Suppressor macrophage treated with lipopolysaccharide for 1 hour (primary cell): Measurements from ENCODE around the gene HS3ST5.
A peak's percentile ranks its signal among the peaks of the same experiment; 100 is the strongest.

Source experiments
- DNase-seq, 3 donors: peaks; one replicate each; pipeline ENCODE4 v3.0.0-alpha.2; 2020 to 2022

The HS3ST5 gene

GRCh38 chr6:114144887-114145851 lies 197.7 kb downstream of the HS3ST5 start:
- DNase-seq: no peak

GRCh38 chr6:114142258-114142657 lies 200.6 kb downstream of the HS3ST5 start:
- no peak for DNase-seq

GRCh38 chr6:114140416-114140815 lies 202.4 kb downstream of the HS3ST5 start:
- DNase-seq: no peak

GRCh38 chr6:114138577-114139248 lies 204.1 kb downstream of the HS3ST5 start:
- DNase-seq: no peak

GRCh38 chr6:114135363-114135971 lies 207.4 kb downstream of the HS3ST5 start:
- DNase-seq: no peak

- no peak for DNase-seq
Observed at GRCh38 chr6:114133816-114134215, 209.0 kb downstream of the HS3ST5 start.

DNA sequence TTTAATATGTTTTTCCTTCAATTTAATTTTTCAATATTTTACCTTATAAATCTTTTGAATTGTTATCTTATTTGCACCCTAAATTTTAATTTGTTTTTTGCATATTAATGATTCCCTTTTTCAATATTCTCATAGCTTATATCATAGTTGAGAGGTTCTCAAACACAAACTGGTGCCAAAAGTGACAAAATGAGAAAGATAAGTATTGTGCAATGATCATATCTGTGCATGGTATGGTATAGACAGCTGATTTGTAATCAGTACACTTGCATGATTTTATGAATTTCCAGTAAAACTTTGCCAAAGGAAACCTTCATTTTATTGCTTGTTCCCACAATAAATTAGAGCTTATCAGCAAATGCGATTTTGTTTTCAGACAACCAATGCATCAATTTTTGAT lies 210.9 kb downstream of the HS3ST5 start:
- no peak for DNase-seq

DNA sequence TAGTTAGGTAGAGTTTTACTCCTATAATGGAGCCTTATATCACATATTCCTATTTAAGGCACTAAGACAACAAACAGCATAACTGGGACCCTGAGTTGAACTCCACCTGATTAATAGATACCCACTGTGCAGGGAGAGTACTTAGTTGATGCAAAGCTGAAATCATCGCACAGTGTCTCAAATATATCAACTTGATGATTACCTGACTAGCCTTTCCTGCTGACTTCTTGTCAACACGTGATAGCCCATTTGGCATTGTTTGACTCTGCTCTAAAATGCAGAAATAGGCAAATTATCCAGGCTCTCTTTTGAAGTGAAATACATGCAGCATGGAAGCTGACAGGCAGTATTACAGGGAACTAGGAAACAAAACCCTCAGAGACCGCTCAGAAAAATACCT lies 217.2 kb downstream of the HS3ST5 start:
- no peak for DNase-seq

- no peak for DNase-seq
Observed at GRCh38 chr6:114121913-114122662, 220.7 kb downstream of the HS3ST5 start.

DNA sequence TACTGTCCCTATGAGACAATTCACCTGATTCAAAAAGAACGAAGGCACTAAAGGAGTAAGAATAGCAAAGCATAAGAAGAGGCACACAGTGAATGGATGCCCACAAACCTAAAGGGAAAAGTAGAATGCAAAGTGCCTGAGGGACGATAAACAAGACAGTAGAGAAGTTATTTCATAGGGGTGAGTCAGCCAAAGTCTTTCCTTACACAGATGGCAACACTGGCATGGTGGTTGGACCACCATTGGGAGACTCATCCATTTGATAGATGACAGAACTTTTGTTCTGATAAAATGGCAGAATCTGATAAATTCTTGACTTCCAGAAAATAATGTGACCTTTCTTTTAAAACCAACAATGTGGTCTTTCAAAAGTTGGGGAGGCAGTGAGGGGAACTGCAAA lies 223.8 kb downstream of the HS3ST5 start:
- no peak for DNase-seq

DNA sequence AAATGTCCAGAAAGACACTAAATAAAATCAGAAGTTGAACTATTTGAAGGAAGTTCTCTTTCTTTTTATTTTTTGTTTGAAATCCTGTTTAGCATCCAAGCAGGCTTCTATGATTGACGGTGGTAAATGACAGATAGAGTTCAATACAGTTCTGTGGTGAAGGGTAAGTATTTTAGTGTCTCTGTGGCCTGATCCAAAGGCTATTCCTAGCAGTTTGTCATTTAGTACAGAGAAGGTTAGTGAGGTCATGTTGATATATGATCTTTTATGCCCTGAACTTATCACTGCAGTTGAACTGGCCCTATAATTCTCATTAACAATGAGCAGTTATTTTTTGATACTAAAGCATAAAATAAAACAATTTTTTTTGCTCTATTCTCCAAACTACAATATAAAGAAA lies 227.2 kb downstream of the HS3ST5 start:
- DNase-seq: no peak

DNA sequence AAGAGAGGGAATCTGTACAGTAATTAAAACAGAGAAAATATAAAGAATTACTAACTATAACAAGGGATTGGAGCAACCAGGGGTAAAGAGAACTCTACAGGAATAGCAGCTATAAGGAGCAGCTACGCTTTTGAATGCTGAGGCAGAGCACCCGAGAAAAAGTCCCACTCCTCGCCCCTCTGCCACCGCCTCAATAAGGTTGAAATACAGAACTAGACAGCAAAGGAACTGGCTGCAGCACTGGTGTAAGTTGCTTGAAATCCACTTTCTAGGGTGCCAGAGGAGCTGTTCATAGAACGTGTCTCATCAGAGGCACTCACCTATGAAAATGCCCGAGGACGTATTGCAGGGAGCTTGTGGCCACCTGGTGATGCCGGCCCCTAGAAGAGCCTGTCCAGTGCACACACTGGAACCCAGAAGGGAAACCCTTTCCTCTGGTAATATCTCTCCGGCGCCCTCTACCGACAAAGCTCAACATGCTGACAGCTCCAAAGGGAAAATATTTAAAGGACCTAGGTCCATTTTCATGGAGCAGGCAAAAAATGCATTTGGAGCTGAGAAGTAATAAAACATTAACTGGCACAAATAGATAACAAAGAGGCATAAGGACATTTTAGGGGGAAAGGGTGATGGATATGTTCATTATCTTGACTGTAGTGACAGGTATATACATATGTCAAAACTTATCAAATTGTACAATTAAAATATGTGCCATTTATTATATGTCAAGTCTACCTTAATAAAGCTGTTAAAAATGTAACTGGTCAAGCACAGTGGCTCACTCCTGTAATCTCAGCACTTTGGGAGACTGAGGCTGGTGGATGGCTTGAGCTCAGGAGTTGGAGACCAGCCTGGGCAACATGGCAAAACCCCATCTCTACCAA lies 234.5 kb downstream of the HS3ST5 start:
- peak; percentile 67 to 80 (median 71) for DNase-seq

DNA sequence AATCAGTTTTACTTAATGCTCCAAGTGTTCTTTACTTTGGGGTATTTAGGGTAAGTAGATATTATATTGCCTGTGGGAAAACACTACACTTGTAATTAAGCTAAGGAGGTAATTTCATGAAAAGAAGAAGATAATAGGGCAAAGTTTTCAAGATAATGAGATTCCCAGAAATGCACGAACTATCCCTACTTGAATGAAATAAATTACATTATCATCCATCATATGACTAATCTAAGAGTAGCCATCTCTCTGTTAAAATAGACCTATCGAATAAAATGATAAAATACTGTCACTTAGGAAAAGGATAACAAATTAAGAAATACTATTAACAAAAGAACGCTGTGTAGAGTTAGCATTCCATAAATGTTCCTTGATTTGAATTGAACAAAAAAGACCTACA lies 236.8 kb downstream of the HS3ST5 start:
- DNase-seq: no peak

DNA sequence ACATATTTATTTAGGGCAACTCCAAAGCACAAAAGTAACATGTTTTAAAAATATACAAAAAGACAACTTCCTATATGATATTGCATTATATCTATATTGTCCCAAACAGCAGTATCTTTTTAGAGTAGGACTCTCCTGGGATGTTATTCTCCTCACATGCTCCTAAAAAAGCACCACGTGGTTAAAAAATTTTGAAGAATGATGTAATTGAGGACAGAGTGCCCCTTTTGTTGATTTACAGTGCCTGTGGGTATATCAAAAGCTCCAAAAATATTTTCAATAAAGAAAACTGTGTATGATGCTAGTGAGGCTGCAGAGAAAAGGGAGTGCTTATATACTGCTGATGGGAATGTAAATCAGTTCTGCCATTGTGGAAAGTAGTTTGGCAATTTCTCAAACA lies 241.6 kb downstream of the HS3ST5 start:
- DNase-seq: no peak

GRCh38 chr6:114100215-114100994 lies 242.4 kb downstream of the HS3ST5 start:
- DNase-seq: no peak

DNA sequence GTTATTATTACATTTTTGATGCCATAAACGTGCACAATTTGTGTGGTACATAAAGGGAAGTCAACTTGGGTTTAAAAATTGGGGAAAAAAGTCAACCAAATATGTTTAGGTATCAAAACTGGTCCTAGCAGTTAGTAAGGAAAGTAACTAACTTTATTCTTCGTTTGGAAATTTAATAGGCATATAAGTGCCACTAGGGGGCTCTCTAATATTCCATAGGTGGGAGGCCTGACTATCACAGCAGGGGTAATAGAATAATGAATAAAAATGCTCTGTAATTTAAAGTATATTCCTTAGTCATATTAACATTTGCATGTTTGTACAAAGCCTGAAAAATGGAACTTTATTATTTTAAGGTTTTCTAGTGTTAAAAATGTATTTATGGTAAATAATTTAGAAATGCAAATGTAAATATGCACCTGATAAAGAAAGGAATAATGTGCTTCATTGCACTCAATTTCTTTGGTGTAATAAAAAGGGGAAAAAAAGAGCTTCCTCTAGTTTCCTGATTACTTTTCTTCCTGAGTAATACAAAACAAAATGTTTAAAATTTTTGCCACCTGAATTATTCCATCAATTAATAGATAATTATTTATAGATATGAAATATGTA lies 246.2 kb downstream of the HS3ST5 start:
- DNase-seq: peak; percentile 66 to 79 (median 73)

DNA sequence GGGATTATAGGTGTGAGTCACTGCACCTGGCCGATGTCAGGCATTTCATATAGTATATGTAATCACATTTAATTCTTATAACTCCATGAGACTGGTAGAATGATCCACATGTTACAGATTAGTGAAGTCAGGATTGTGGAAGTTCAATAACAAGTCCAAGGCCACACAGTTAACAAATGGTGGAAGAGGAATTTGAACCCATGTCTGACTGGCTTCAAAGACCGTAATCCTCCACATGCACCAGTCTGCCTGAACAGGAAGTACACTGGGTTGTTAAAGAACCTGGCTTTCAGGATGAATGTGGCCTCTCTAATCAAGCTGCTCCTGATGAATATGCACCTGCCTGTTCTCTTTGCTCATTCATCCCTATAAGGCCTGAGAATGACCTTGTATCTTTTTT lies 249.9 kb downstream of the HS3ST5 start:
- DNase-seq: no peak

- DNase-seq: no peak
Observed at GRCh38 chr6:114090626-114091025, 252.2 kb downstream of the HS3ST5 start.

- no peak for DNase-seq
Observed at GRCh38 chr6:114087496-114087895, 255.3 kb downstream of the HS3ST5 start.

DNA sequence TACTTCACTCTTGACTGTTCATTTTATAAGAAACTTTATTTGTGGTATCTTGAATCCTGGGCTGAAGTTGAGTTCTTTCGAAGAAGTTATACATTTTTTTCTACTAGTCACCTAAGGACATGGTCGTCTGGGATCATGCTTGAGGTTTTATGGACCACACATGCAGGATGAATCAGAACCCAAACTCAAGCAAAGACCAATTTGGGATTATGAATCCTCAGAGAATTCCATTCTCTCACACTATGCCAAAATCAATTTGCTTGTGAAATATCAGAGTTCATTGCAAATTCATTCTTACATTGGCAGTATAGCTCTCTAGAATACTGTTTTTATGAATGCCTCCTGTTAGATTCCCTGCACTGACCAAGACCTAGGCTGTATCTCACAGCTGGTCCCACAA lies 257.6 kb downstream of the HS3ST5 start:
- DNase-seq: no peak
